Uterus (tissue), 2 donors: ENCODE measurements around the gene TERF2IP.

Experiments
- POLR2A ChIP-seq, 2 donors: fragments of 450-650 bp; IDR thresholded peaks; one replicate each; pipeline ENCODE4 v1.6.1; 2016; ENCODE audit warnings: antibody characterized with exemption in 2 of 2, mild to moderate bottlenecking in 1 of 2, moderate library complexity in 1 of 2
- TF ChIP-seq, protein P1 (sequence below), 4 experiments: fragments of 200-600 bp in 2 of 4; fragments of 450-650 bp in 2 of 4; sonication (generic) in 2 of 4; IDR thresholded peaks; one replicate each; pipeline ENCODE4 v1.5.1; 2016 to 2019; ENCODE audit warnings: antibody characterized with exemption in 4 of 4, mild to moderate bottlenecking in 2 of 4, moderate library complexity in 1 of 4

DNA sequence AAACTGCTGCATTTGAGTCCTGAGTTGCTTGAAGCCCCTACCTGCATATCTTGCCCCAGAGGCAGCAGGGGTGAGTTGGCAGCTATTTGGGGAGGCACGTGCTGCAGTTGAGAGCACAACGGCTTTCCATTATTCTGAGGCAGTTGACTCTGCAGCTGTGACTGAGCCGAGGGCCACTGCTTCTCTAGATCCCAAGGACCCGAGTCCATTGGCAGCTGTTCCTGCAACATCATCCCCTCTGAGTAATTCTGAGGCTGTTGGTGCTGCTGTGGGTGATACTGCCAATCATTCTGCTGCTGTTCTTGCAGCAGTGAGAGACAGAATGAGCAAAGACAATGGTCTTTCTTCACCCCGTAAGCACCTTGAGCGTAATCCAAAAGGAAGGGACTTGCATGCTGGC, 12.7 kb downstream of the TERF2IP start:
- TF ChIP-seq, protein P1, sequence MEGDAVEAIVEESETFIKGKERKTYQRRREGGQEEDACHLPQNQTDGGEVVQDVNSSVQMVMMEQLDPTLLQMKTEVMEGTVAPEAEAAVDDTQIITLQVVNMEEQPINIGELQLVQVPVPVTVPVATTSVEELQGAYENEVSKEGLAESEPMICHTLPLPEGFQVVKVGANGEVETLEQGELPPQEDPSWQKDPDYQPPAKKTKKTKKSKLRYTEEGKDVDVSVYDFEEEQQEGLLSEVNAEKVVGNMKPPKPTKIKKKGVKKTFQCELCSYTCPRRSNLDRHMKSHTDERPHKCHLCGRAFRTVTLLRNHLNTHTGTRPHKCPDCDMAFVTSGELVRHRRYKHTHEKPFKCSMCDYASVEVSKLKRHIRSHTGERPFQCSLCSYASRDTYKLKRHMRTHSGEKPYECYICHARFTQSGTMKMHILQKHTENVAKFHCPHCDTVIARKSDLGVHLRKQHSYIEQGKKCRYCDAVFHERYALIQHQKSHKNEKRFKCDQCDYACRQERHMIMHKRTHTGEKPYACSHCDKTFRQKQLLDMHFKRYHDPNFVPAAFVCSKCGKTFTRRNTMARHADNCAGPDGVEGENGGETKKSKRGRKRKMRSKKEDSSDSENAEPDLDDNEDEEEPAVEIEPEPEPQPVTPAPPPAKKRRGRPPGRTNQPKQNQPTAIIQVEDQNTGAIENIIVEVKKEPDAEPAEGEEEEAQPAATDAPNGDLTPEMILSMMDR (IDR thresholded peaks at IDR 0.05) = no peak
- TF ChIP-seq POLR2A (IDR thresholded peaks at IDR 0.05) = no peak
